GM10847 (cell line): ENCODE results near the gene BPIFB1.

ENCODE experiments used
- POLR2A ChIP-seq: IDR thresholded peaks from 2 replicates; pipeline ENCODE4 v1.6.1; 2011; ENCODE audit not compliant: insufficient read length; ENCODE audit errors: extremely low read depth

The BPIFB1 gene

GRCh38 chr20:33280775-33281174 is 2.2 kb upstream of the BPIFB1 start:
- no peak for TF ChIP-seq POLR2A

GRCh38 chr20:33281550-33282146 is 1.4 kb upstream of the BPIFB1 start:
- TF ChIP-seq POLR2A = no peak

- TF ChIP-seq POLR2A = no peak
Observed at GRCh38 chr20:33282196-33282934, 649 bp upstream of the BPIFB1 start.

GRCh38 chr20:33284284-33284683 is 1.3 kb downstream of the BPIFB1 start:
- no peak for TF ChIP-seq POLR2A

- no peak for TF ChIP-seq POLR2A
Observed at GRCh38 chr20:33284937-33285336, 1.9 kb downstream of the BPIFB1 start.

DNA sequence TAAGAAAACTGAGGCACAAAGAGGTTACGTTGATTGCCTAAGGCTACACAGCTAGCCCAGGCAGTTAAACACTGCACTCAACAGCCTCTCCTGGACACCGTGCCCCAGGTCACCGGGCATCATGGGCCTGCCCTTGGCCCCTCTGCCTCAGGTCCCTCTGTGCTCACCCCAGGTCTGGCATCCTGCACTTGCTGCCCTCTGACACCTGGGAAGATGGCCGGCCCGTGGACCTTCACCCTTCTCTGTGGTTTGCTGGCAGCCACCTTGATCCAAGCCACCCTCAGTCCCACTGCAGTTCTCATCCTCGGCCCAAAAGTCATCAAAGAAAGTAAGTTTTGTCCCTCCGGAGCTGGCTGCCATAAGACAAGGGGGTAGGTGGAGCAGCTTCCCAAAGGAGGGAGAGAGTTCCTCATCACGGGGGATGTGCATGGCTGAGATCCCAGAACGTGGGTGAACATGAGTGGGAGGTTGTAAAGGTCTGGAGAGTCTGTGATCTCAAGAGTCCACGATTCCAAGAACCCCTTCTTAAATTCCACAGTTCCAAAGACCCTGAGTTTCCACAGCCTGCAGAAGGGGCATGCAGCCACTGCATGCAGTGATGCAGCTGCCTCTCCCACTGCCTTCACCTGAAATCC is 3.0 kb downstream of the BPIFB1 start:
- no peak for TF ChIP-seq POLR2A

DNA sequence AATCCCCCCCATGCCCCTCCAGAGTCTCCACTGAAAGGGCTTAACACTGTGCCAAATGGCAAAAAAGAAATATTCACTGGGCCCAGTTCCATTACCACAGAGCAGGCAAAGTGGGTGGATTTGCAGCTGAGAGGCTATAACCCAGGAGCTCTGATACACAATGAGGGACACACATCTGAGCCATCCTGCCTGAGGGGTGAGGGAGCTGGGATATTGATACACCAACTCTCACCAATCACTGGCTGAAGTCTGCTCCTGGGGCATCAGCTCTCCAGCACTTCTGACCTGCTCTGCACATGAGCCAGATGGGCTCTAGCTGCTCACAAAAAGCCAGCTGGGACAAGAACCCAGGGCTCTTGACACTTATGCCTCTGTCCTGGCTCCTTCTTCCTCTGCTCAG is 4.9 kb downstream of the BPIFB1 start:
- no peak for TF ChIP-seq POLR2A

DNA sequence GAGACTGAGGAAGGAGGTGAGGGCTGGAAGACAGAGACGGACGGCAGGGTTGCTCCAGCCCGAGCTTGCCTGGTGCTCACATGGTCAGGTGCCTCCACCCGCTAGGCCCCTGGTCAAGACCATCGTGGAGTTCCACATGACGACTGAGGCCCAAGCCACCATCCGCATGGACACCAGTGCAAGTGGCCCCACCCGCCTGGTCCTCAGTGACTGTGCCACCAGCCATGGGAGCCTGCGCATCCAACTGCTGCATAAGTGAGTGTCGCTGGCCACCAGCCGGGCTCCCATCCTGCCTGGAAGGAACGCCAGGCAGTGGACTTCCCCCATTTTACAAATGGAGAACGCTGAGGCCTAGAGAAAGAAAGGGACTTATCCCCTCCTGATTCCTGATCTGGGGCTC is 7.8 kb downstream of the BPIFB1 start:
- no peak for TF ChIP-seq POLR2A

GRCh38 chr20:33291416-33291815 is 8.4 kb downstream of the BPIFB1 start:
- no peak for TF ChIP-seq POLR2A

GRCh38 chr20:33291830-33292355 is 8.9 kb downstream of the BPIFB1 start:
- no peak for TF ChIP-seq POLR2A

DNA sequence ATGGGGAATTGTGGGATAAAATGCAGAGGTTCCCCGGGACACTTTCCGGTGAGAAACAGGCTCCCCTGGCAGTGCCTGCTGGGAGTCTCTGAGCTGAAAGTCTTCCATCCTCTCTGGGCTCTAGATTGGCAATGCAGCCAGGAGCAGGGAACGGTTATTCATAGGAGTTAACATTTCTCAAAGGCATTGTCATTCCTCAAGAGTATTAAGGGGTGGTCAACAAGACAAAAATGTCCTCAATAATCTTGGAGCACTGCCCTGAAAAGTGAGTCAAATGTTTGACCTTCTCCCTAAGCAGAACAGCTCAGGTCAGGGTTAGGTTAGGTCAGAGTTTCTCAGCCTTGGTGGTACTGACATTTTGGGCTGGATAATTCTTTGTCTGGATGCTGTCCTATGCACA is 13.2 kb downstream of the BPIFB1 start:
- TF ChIP-seq POLR2A = no peak

DNA sequence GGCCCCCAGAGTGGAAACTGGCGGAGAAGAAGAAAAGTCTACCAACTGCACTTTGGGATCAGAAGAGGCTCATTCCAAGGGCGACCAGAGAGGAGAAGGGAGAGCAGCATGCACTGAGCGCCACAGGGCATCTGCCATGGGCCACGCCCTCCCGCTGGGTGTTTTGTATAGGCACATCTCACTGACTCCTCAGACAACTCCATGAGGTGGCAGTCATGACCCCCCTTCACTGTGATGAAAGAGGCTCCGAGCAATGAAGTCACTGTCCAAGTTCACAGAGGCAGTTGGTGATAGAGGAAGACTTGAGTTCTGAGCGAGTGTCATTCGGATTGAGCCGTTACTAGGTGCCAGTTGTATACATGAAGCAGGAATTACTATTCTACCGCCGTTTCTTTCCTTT is 15.4 kb downstream of the BPIFB1 start:
- TF ChIP-seq POLR2A = no peak

- no peak for TF ChIP-seq POLR2A
Observed at GRCh38 chr20:33299111-33299603, 16.1 kb downstream of the BPIFB1 start.

DNA sequence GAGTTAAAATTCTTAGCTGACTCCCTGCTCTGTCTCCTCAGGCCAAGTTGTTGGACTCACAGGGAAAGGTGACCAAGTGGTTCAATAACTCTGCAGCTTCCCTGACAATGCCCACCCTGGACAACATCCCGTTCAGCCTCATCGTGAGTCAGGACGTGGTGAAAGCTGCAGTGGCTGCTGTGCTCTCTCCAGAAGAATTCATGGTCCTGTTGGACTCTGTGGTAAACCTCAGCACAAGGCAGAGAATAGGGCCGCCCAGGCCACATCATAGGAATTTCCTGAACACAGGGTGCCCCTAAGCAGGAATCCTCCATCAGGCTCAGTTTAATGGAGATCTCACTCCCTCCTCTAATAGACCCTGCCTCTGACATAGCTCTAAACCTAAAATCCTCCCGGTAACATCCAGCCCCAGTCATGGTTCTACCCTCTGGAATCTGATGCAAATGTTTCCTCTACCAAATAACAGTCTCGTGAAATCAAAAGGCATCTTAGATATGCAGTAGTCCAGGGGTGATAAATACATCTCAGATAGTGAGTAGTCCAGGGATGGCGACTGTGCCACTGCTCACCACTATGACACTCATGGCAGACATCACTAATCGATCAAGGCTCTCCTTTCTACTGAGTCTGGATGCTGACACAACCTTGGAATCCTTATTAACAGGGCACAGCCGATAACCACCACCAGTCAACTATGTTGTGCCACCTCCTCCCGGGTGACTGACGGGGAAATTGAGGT is 18.3 kb downstream of the BPIFB1 start:
- no peak for TF ChIP-seq POLR2A

DNA sequence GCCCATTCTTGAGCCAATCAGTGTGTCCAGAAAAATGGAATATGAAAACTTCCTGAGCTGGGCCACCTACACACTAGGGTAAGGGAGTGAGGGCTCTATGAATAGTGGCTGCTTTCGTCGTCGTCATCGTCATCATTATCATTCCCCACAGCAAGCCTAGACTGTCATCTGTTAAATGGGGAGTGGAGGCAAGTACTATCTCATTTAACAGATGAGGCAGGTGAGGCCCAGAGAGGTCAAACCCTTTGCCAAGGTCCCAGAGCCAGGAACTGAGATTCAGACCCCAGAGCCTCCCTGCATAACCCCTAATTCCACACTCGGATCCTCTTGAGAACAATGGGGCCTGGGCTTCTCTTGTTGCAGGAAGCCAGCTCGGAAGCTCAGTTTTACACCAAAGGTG is 20.6 kb downstream of the BPIFB1 start:
- TF ChIP-seq POLR2A = no peak

DNA sequence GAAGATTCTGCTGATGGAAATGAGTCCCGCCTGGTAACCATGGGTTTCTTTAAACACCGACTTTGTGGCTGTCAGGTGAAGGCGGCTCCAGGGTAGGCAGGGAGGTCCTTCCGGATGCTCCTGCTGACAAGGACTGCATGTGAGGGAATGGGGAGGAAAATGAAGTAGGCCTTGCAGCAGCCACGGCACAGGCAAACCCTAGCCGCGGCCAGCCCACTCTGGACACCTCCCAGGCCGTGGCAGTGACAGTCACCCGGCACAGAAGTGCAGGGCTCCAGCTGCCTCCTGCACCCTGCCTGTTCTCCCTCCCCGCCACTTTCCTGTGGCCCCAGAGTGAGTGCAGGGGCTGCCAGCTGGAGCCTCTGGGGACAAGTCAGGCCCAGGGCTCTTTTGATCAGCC is 21.0 kb downstream of the BPIFB1 start:
- no peak for TF ChIP-seq POLR2A

DNA sequence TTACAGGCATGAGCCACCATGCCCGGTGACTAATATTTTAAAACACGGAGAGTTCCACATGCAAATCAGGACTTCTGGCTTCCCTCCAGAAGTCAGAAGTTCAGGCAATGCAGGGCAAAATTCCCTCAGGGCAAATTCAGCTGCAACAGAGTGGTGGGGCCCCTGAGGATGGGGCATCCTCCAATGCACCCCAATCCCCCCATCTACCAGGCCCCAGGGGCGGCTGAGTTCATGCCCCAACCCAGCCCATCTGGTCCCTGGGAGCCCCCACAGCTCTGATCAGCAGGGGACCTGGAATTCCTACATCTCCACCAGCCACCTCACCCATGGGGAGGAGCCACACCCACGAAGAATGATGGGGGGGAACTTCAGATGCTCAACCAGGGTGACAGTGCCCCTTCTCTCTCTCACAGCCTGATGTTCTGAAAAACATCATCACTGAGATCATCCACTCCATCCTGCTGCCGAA is 22.6 kb downstream of the BPIFB1 start:
- TF ChIP-seq POLR2A = no peak
